ENCODE results near the gene NCS1.

GRCh38 chr9:130240410-130241197 is 68.4 kb downstream of the NCS1 start:
- TF ChIP-seq CTCF (conservative IDR thresholded peaks at IDR 0.05), result no peak
- TF ChIP-seq ZFX (IDR thresholded peaks at IDR 0.05), result no peak

All from C4-2B (cell line).